Fibroblast of lung (primary cell): Measurements from ENCODE around the gene OR8B4.

Experiments
- CTCF ChIP-seq, 2 donors: IDR thresholded peaks in 1 of 2; conservative IDR thresholded peaks in 1 of 2; 1 replicate in 1 of 2; 2 replicates in 1 of 2; pipeline ENCODE4 v1.5.1; 2011 to 2012; ENCODE audit warnings: low read length in 2 of 2, control low read depth in 1 of 2, inconsistent platforms in 1 of 2, low read depth in 1 of 2, mild to moderate bottlenecking in 1 of 2
- EZH2 ChIP-seq: IDR thresholded peaks from 2 replicates; pipeline ENCODE4 v1.5.1; 2012; ENCODE audit warnings: low read length, control low read depth, mild to moderate bottlenecking; ENCODE audit errors: missing control alignments

GRCh38 chr11:124384399-124384798 is 40.3 kb downstream of the OR8B4 start, which contains the start of gene OR8B2:
- TF ChIP-seq CTCF (conservative IDR thresholded peaks at IDR 0.05 in 1 of 2, IDR thresholded peaks at IDR 0.05 in 1 of 2; ENCODE audit: low read depth in 1 of 2, low read length in 2 of 2) (no peak), EZH2 (no peak)
